Hindlimb muscle (tissue), 1 donor: ENCODE measurements around the gene GNB5. TPM values are rescaled to one million over a fixed set of nuclear protein-coding genes. Genes with fewer than 3 reads are reported as not detected.
"Not testable (repeated sequence)": the region's sequence is repeated elsewhere in the genome, so short reads cannot be mapped to it uniquely, and the experiment has no call there.

Experiments used
- DNase-seq: peaks from one replicate; pipeline ENCODE4 v3.0.0-alpha.2; 2013
- polyA plus RNA-seq: library from polyadenylated mRNA; unstranded; fragments of 120-200 nt; gene quantifications from one replicate; pipeline ENCODE4 v1.2.1, GENCODE V29; 2013; ENCODE audit not compliant: insufficient read length

Gene GNB5
- polyA plus RNA-seq, 1 donor = 8.0 TPM

- DNase-seq = no peak
Measured at GRCh38 chr15:52090193-52090592, 101.0 kb downstream of the GNB5 start.

GRCh38 chr15:52086011-52086786 is 105.0 kb downstream of the GNB5 start:
- no peak for DNase-seq

GRCh38 chr15:52085299-52085698 is 105.9 kb downstream of the GNB5 start:
- DNase-seq = no peak

DNA sequence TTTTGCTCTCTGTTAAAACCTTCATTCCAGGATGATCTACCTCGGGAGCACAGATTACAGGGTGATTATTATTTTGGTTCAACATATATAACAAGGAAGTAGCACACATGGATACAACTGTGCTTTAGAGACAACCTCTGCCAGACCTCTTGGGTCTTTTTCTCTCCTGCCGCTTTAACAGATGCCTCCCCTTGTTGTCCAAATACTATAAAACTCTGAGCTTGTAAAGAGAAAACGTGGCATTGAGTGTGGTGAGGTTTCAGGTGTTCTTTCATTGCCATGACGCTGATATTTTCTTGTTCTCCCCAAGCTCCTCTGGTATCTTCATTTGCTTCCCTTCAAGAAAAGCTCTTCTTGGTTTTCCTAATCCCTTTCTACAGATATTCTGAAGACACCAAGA is 107.6 kb downstream of the GNB5 start:
- no peak for DNase-seq

GRCh38 chr15:52083037-52083359 is 108.2 kb downstream of the GNB5 start:
- DNase-seq = not testable (repeated sequence)

DNA sequence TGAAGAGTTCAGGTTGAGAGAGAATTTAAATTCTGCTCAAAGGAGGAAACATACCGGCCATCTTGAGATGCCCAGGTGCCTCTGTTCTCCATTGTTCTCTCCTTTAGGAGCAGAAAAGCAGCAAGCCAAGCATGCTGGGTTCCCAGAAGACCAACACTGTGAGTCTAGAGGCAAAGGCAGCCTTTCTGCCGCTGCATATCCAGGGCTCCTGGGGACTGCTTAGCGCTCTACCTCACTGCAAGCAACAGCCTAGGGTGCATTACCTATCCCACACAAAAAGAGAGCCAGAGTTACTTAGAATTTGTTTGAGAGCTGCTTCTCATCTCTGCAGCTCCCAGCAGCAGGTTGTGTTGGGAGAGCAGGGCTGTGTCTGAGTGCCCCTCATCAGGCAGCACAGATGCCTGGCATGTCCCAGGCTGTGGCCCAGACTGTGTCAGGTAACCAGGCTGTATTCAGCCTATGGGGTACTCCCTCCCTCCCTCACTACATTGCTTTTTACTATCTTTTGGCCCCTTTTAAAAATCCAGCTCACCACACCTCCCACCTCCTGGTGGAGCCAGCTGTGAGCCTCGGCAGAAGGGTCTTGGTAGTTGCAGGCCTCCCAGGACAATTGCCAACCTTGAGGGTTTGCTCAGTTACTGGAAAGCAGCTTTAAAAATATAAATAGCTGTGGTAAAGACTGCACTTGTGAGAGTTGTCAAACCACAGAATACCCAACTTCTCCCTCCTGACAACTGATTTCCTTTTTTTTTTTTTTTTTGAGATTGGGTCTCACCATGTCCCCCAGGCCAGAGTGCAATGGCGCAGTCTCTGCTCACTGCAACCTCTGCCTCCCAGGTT is 108.8 kb downstream of the GNB5 start:
- DNase-seq = no peak

GRCh38 chr15:52080706-52081392 is 110.3 kb downstream of the GNB5 start:
- no peak for DNase-seq

GRCh38 chr15:52080031-52080430 is 111.2 kb downstream of the GNB5 start:
- no peak for DNase-seq

DNA sequence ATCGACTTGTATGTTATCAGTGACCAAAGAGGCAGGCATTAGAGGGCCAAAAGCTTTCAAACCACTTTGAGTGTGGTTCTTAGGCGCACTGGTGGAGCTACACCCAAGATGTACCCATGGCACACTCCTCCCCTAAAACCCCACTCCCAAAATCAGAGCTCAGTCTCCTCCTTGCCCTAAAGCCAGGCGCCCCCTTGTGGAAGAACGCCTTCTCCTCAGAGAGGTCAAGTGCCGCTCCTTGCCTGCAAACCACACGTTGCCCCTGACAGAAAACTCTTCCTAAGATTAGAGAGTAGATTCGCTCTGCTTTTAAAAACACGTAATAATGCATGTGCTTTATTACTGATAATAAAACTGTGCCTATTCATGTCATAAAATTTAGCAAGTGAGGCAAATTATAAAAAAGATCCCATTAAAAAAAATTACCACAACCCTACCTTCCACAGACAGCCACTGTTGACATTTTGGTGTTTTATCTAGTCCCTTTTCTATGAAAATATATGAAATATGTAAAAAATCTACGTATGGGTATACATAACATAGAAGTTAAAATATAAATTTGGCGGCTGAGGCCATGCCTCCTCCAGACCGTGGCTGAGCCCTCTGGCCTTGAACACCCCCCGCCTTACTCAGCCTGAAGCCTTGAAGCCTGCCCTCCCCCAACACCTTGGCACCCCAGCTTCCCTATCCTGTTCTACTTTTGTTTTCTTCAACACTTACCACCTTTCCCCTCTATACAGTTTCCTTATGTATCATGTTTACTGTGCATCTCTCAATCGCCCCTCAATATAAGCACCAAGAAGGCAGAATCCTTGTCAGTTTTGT is 112.1 kb downstream of the GNB5 start:
- peak; percentile 36 for DNase-seq

DNA sequence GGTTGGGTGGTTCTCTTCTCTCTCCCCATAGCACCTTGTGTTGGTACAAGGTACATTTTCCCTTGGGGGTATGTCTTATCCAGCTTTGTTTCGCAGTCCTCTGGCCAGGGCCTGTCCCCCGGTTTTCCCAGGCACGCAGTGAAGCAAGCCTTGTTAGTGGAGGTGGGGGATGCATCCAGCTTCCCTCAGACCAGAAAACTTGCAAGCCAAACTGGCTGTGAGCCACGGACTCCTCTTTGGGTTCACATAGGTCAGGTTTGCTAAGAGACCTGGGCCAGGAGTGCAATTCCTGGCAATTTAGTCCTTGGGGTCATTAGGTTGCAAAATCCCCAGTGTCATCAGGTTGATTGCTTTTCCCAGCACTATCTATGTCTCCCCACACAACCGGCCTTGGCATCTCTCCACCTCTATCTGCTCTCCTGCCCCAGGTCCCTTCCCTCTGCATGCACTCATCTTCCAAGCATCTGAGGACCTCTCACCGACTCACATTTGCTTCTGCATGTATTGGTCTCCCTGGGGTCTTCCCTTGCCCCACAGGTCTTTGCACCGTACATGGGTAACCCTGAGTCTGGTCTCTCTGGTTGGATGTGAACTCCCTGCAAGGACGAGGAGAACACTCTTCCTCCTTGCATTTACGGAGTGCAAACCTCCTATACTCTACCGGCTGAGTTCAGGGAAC is 112.9 kb downstream of the GNB5 start:
- no peak for DNase-seq

DNA sequence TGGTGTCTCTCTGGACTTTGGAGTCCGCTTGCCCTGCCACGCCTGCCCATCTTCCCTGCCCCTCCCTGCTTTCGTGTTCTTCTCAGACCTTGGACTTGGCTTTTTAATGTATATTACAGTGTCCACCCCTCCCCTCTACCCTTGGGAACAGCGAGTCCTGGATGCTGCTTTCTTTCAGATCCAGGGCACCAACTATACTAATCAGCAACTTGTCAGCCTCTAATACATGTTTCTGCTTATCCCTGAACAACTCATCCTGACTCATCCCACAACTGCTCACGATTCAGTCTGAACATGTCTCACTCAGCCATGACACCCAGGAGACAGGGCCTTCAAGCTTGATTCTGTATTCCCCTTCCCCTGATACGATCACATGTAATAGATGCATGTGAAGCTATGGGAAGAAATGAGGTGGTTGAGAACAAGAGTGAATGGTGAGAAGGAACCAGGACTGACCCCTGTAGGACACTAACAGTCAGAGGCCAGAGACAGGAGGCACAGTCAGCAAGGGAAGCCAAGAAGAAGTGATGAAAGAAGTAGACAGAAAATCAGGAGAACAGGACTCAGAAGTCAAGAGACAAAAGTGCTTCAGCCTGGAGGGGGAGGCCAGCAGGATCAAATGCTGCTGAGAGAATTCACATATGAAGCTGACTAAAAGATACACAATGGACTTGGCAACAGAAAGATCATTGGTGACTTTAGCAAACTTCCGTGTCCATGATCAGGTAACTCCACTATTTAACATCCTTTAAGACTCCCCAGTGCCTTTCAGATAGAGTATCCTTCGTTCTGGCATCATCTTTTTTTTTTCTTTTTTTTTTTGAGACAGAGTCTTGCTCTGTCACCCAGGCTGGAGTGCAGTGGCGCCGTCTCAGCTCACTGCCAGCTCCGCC is 114.1 kb downstream of the GNB5 start:
- no peak for DNase-seq

- DNase-seq = no peak
Measured at GRCh38 chr15:52071570-52071969, 119.6 kb downstream of the GNB5 start.

DNA sequence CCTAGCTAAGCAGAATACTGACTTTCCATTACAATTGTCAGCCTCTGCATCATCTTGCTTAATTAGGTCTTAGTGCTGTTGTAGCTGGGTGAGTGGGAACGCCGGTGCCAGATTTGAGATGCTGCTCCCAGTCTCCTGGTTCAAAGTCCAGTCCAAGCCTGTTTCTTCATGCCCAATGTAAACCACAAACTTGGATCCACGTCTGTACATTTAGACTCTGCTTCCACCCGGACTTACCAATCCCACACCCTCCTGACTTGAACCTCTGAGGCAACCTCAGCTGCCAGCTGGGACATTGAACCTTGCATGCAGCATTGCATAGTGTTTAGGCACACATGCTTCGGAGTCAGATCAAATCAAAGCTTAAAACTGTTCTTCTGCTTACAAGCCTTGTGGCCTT is 121.6 kb downstream of the GNB5 start:
- no peak for DNase-seq

- no peak for DNase-seq
Measured at GRCh38 chr15:52068004-52068615, 123.1 kb downstream of the GNB5 start.

GRCh38 chr15:52067545-52067926 is 123.7 kb downstream of the GNB5 start:
- DNase-seq = no peak

DNA sequence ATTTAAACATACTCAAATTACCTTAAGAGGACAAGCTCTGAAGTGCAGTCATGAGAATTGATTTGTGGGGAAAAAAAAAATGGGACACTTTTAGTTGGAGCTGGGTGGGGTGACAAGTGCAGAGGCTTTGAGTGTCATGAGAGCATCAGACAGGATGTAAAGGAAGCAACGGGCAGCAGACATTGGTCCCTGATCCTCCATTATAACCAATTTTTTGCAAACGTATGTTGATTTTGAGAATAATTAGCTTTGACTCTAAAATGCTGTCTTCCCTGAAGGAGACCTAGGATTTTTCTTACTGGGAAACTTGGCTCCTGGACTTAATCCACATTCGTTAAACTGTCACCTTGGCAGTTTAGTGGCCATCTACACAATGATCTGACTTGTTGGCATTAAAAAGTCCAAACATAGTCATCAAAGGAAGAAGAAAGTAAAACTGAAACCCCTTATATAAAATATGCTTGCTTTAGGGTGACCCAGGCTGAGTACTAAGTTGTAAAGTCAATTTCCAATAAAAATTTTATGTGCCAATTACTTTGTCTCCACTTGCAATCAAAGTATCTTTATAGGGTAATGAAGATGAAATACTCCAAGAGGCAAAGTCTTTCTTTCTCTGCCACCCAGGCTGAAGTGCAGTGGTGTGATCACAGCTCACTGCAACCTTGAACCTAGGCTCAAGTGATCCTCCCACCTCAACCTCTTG is 124.2 kb downstream of the GNB5 start:
- no peak for DNase-seq
